Thymus (tissue), 11 donors: Measurements from ENCODE around the gene CISTR. TPM values are rescaled to one million over a fixed set of nuclear protein-coding genes. Genes with fewer than 3 reads are reported as not detected.
"Not testable (repeated sequence)": the region's sequence is repeated elsewhere in the genome, so short reads cannot be mapped to it uniquely, and the experiment has no call there.

Experiments
- DNase-seq, 9 donors: peaks; one replicate each; pipeline ENCODE4 v3.0.0-alpha.2; 2013; ENCODE audit warnings: low spot score in 9 of 9, low read depth in 6 of 9, missing footprints in 1 of 9
- H3K27ac ChIP-seq, 2 donors: one replicate each; pipeline ENCODE4 v1.5.1; 2013; ENCODE audit warnings: control low read depth in 1 of 2, low read depth in 1 of 2, low read length in 1 of 2, mild to moderate bottlenecking in 1 of 2, moderate library complexity in 1 of 2
- H3K27me3 ChIP-seq, 2 donors: one replicate each; pipeline ENCODE4 v1.5.1; 2013; ENCODE audit warnings: low read length in 1 of 2; ENCODE audit not compliant: control insufficient read depth in 2 of 2, insufficient read depth in 1 of 2
- H3K36me3 ChIP-seq, 2 donors: one replicate each; pipeline ENCODE4 v1.5.1; 2013; ENCODE audit warnings: low read length in 1 of 2, mild to moderate bottlenecking in 1 of 2, moderate library complexity in 1 of 2; ENCODE audit not compliant: control insufficient read depth in 2 of 2, insufficient read depth in 2 of 2
- H3K4me1 ChIP-seq, 2 donors: one replicate each; pipeline ENCODE4 v1.5.1; 2013; ENCODE audit warnings: low read length in 2 of 2; ENCODE audit not compliant: control insufficient read depth in 2 of 2, insufficient read depth in 2 of 2
- H3K4me3 ChIP-seq, 2 donors: one replicate each; pipeline ENCODE4 v1.5.1; 2013; ENCODE audit warnings: low read length in 2 of 2, control low read depth in 1 of 2, mild to moderate bottlenecking in 1 of 2
- H3K9me3 ChIP-seq, 2 donors: one replicate each; pipeline ENCODE4 v1.5.1; 2013; ENCODE audit warnings: low read length in 1 of 2, mild to moderate bottlenecking in 1 of 2; ENCODE audit not compliant: control insufficient read depth in 2 of 2, insufficient read depth in 1 of 2
- WGBS: extraction: QIAGEN DNeasy Blood & Tissue Kit; methylation state at CpG from one replicate; pipeline ENCODE4 v1.1.7; 2013; 5-methylcytosine and 5-hydroxymethylcytosine counted together
- polyA plus RNA-seq: library from polyadenylated mRNA; stranded (reverse); fragments of 200-250 nt; gene quantifications from one replicate; pipeline ENCODE4 v1.2.3, GENCODE V29; 2013
- total RNA-seq: library from RNA; stranded (reverse); fragments of 120-200 nt; gene quantifications from one replicate; pipeline ENCODE4 v1.2.4, GENCODE V29; 2013
- donor health status: healthy.

The CISTR gene
- total and polyA plus RNA-seq, 2 donors = not detected

DNA sequence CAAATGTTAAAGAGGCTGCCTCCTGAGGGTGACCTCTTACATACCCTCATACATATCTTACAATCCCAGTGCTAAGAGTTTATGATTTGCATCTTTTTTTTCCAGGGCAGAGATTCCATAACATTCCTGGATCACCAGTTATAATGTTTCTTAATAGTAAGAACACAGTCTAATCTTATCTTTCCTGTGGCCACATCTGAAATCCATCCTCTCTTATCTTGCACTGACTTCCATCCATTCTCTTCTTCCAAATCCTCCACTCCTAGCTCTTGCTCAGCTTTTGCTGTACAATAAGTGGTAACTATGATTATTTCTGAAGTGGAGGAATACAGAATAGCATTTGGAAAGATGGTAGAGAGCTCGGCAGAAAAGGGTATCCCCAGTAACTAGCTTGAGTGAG is 30.8 kb downstream of the CISTR start:
- Histone ChIP-seq H3K27me3 (no peaks in the 10 kb centered on the region), H3K36me3 (peaks cover 41 to 62% of the 10 kb centered on the region in 2 donors), H3K4me1 (peaks cover under 1 to 3% of the 10 kb centered on the region in 2 donors), H3K9me3 (no peaks in the 10 kb centered on the region), H3K4me3 (no peak overlapping the region), H3K27ac (no peak overlapping the region)
- no peak for DNase-seq
- 100% methylated on average over 1 of the region's 1 CpG for WGBS

DNA sequence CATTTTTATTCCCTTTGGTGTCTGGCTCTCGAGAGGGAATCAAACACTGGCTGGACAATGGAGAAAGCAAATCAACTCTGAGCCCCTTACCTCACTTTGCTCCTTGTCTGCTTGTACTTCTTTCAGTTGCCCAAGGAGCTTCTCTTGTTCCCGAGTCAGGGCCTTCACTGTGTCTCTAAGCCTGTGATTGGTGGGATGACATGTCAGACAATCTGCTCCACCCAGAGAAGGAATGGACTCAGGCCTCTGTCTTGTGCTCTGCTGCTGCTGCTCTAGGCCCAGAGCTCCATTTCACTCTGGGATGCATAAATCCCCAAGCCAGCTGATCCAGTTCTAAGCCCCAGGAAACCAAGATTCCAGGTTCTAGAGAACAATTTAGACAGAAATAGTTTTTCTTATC is 32.1 kb downstream of the CISTR start:
- H3K27ac ChIP-seq = no peak overlapping the region
- DNase-seq = no peak
- WGBS = 97% methylated on average over 2 of the region's 2 CpGs
- H3K36me3 ChIP-seq = peaks cover 51 to 70% of the 10 kb centered on the region in 2 donors
- no peaks in the 10 kb centered on the region for H3K4me1 ChIP-seq
- no peaks in the 10 kb centered on the region for H3K27me3 ChIP-seq
- no peaks in the 10 kb centered on the region for H3K9me3 ChIP-seq
- no peak overlapping the region for H3K4me3 ChIP-seq

DNA sequence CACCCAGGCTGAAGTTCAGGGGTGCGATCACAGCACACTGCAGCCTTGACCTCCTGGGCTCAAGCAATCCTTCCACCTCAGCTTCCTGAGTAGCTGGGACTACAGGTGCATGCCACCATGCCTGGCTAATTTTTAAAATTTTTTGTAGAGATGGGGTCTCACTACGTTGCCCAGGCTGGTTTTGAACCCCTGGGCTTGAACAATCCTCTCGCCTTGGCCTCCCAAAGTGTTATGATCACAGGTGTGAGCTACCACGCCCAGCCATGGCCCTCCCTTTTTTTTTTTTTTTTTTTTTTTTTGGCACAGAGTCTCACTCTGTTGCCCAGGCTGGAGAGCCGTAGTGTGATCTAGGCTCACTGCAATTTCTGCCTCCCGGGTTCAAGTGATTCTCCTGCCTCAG is 33.2 kb downstream of the CISTR start:
- not testable (repeated sequence) for DNase-seq, H3K4me1 ChIP-seq, H3K27me3 ChIP-seq, H3K27ac ChIP-seq, H3K9me3 ChIP-seq, H3K4me3 ChIP-seq
- WGBS = 99% methylated on average over 6 of the region's 6 CpGs
- peaks cover 61 to 72% of the 10 kb centered on the region in 2 donors for H3K36me3 ChIP-seq

DNA sequence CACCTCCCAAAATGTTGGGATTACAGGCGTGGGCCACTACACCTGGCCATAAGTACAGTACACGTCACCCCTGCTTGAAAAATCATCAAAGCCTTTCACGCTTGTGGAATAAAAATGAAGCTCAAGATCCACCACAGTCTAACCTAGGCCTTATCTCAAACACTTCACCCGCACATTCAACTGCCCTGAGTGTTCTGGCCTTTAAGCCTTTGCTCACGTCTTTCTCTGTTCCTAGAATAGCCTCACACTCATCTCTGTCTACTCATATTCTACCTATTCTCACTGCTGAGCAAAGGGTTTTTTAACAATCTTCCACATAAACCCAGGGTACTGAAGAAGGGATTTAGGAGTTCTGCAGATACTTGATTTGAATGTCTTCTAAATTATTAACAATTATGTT is 34.5 kb downstream of the CISTR start:
- H3K27ac ChIP-seq = no peak overlapping the region
- no peaks in the 10 kb centered on the region for H3K27me3 ChIP-seq
- H3K4me3 ChIP-seq = no peak overlapping the region
- 99% methylated on average over 5 of the region's 5 CpGs for WGBS
- H3K4me1 ChIP-seq = no peaks in the 10 kb centered on the region
- peaks cover 62 to 74% of the 10 kb centered on the region in 2 donors for H3K36me3 ChIP-seq
- DNase-seq = no peak
- no peaks in the 10 kb centered on the region for H3K9me3 ChIP-seq

DNA sequence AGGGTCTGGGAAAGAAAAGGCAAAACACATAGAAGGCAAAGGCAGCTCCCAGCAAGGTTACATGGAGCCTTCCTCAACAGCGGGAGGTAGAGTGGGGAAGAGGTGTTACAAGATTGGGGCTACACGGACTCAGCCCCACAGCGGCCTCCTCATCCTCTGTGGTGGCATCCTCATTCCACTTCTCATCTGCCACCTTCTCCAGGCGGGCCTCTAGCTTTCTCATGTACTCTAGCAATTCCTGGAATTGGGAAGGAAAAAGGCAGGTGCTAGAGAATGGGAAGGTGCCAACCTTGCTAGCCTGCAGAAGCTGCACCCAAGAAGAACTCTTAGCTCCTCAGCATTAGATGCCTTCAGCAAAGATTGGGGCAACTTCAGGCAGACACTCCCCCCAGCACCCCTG is 37.8 kb downstream of the CISTR start:
- over 99% methylated on average over 4 of the region's 4 CpGs for WGBS
- H3K9me3 ChIP-seq = no peaks in the 10 kb centered on the region
- peaks cover 0 to 6% of the 10 kb centered on the region in 2 donors for H3K27me3 ChIP-seq
- H3K4me1 ChIP-seq = no peaks in the 10 kb centered on the region
- H3K36me3 ChIP-seq = peaks cover 40 to 60% of the 10 kb centered on the region in 2 donors
- DNase-seq = no peak
- H3K27ac ChIP-seq = no peak overlapping the region
- no peak overlapping the region for H3K4me3 ChIP-seq

DNA sequence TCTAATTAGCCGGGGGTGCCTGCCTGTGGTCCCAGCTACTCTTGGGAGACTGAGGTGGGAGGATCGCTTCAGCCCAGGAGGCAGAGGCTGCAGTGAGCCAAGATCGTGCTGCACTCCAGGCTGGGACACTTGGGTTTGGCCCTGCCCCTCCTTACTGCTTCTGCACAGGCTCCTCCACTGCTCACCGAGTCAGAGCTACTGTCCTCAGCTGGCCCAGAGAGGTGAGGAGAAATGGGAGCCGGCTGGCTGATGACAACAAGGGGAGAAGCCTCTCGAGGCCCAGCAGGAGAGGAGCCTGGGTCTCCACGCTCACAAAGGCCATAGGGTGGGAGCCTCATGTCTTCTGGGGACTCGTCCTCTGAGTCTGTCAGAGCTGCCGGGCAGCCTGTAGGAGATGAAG is 38.3 kb downstream of the CISTR start:
- Histone ChIP-seq H3K4me3 (no peak overlapping the region), H3K36me3 (peaks cover 40 to 59% of the 10 kb centered on the region in 2 donors), H3K4me1 (no peaks in the 10 kb centered on the region), H3K27me3 (peaks cover 0 to 9% of the 10 kb centered on the region in 2 donors), H3K27ac (no peak overlapping the region), H3K9me3 (no peaks in the 10 kb centered on the region)
- 97% methylated on average over 9 of the region's 9 CpGs for WGBS
- DNase-seq = no peak

DNA sequence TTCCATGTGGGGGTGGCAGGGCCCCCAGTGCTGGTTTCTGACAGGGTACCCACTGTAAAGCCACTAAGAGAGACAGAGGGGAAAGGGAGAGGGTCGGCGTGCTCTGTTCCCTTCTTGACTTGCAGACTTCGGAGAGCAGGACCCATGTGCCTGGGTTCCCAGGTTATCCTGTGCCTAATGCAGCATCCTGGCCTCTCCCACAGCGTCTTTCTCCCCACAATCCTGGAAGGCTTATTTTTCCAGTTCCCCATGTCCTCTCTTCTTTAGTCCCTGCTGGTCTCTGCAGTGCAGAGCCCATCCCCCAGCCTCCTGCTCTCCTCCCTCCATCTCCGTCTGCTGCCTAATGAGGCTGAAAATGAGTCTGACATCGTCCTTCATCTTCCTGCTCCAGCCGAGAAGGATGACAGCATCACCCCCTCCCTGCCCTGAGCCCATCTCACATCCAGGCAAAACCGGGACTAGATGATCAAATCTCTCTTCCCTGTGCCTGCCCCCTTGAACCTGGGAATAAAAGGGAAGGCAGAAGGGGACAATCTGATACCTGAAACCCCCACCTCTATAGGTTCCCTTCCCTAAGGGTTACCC is 39.6 kb downstream of the CISTR start:
- no peak overlapping the region for H3K27ac ChIP-seq
- no peaks in the 10 kb centered on the region for H3K9me3 ChIP-seq
- no peaks in the 10 kb centered on the region for H3K4me1 ChIP-seq
- WGBS = 95% methylated on average over 8 of the region's 8 CpGs
- no peak overlapping the region for H3K4me3 ChIP-seq
- no peak for DNase-seq
- H3K27me3 ChIP-seq = peaks cover 0 to 17% of the 10 kb centered on the region in 2 donors
- peaks cover 39 to 56% of the 10 kb centered on the region in 2 donors for H3K36me3 ChIP-seq

DNA sequence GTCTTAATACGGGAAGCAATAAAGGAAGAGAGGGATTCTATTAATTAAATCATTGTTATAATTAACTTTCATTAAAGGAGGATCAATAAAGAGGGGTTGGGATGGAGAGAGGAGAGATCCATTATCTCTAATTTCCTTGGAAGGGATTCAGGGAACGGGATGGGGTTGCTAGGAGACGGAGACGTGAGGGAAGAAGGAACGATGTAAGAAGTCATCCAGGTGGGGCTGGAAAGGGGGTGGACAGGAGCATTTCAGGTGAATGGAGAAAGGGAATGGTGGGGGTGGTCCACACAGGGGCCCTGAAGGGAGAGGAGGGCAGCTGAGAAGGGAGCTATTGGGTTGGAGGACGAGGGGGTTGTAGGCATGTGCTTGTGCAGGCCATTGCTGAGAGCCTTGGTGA is 41.7 kb downstream of the CISTR start:
- Histone ChIP-seq H3K4me3 (no peak overlapping the region), H3K4me1 (no peaks in the 10 kb centered on the region), H3K27me3 (peaks cover 0 to 36% of the 10 kb centered on the region in 2 donors), H3K9me3 (no peaks in the 10 kb centered on the region), H3K36me3 (peaks cover 22 to 38% of the 10 kb centered on the region in 2 donors), H3K27ac (no peak overlapping the region)
- DNase-seq = no peak
- WGBS = 88% methylated on average over 6 of the region's 6 CpGs

DNA sequence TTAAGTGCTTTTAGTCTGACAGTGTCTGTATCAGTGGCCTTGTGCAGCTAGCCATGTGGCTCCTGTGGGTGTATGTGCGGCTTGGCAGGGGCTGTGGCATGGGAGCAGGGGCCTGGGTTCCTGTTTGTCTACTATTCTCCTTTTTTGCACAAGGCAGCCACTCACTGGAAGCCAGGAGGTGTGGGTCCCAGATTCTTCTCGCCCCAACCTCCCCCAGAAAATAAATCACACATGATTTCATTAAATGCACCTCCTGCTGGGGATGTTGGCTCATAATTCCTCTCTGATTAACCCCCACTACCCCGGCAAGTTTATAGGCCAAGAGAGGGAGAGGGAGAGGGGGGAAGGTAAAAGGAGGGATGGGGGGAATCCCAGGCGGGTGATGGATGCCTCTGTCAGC is 42.1 kb downstream of the CISTR start:
- DNase-seq = no peak
- WGBS = 81% methylated on average over 4 of the region's 4 CpGs
- no peaks in the 10 kb centered on the region for H3K4me1 ChIP-seq
- no peaks in the 10 kb centered on the region for H3K9me3 ChIP-seq
- peaks cover 18 to 33% of the 10 kb centered on the region in 2 donors for H3K36me3 ChIP-seq
- H3K27me3 ChIP-seq = peaks cover 0 to 40% of the 10 kb centered on the region in 2 donors
- no peak overlapping the region for H3K27ac ChIP-seq
- H3K4me3 ChIP-seq = no peak overlapping the region
